K562 (cell line): Measurements from ENCODE around the gene PHYHD1. TPM values are rescaled to one million over a fixed set of nuclear protein-coding genes. Genes with fewer than 3 reads are reported as not detected.

ENCODE experiments used
- ATAC-seq: fragments of 200-7000 bp; cut with Tn5 transposase; 3 replicates; pipeline ENCODE4 v1.9.1; 2020; ENCODE audit warnings: moderate library complexity
- BruUV-seq: library from RNA; stranded (reverse); fragments of 400-500 nt; replicated peaks from 2 replicates; lab custom pipeline; 2021; lab: Mats Ljungman, UMichigan
- CTCF ChIA-PET: fragments of 300-600 bp; formaldehyde crosslinking; extraction: SDS; loops from one replicate; lab custom pipeline; 2021; ENCODE audit warnings: low intra/inter-chr PET ratio; lab: Yijun Ruan, JAX
- POLR2A ChIA-PET: fragments of 300-600, 350-650 bp; sonication (Branson Sonifier 250); formaldehyde crosslinking; extraction: SDS; loops from one replicate; lab custom pipeline; 2021; ENCODE audit warnings: antibody characterized with exemption, inconsistent platforms; lab: Yijun Ruan, JAX
- DNase-seq, 4 experiments: peaks; one replicate each; pipeline versions ENCODE4 v3.0.0 to v3.0.0-alpha.2; 2011 to 2018; ENCODE audit warnings: low spot score in 3 of 4, mixed read lengths in 3 of 4; ENCODE audit errors: extremely low read depth in 1 of 4
- FAIRE-seq: peaks from 2 replicates; lab custom pipeline; 2011; peaks lifted over from hg19 to GRCh38; lab: Jason Lieb, UNC
- H2AFZ ChIP-seq: 2 replicates; pipeline ENCODE4 v1.6.0; 2011; ENCODE audit warnings: low read depth, low read length, control low read depth, inconsistent platforms
- H3K27ac ChIP-seq: fragments of 200-600 bp; 3 replicates; pipeline ENCODE4 v1.8.0; 2011; ENCODE audit warnings: low read depth, mild to moderate bottlenecking, control low read depth, inconsistent platforms, low read length, moderate library complexity, mixed read lengths; ENCODE audit errors: extremely low read depth
- H3K27me3 ChIP-seq, 2 experiments: fragments of 300-600 bp in 1 of 2; 2 replicates in 1 of 2; 3 replicates in 1 of 2; pipeline versions ENCODE4 v1.6.0 to v1.8.0; 2011; ENCODE audit warnings: inconsistent platforms in 2 of 2, low read length in 2 of 2, mild to moderate bottlenecking in 1 of 2, mixed read lengths in 1 of 2, moderate library complexity in 1 of 2; ENCODE audit not compliant: control insufficient read depth in 2 of 2, insufficient read depth in 2 of 2
- H3K36me3 ChIP-seq: fragments of 300-600 bp; 3 replicates; pipeline ENCODE4 v1.8.0; 2011; ENCODE audit warnings: mild to moderate bottlenecking, low read length, inconsistent platforms; ENCODE audit not compliant: control insufficient read depth, insufficient read depth
- H3K4me1 ChIP-seq, 2 experiments: fragments of 200-600 bp in 1 of 2; replicated peaks in 1 of 2; 2 replicates in 1 of 2; 3 replicates in 1 of 2; pipeline versions ENCODE4 v1.5.1 to v1.8.0; 2011; ENCODE audit warnings: inconsistent platforms in 2 of 2, low read length in 2 of 2, mild to moderate bottlenecking in 1 of 2, mixed read lengths in 1 of 2, moderate library complexity in 1 of 2; ENCODE audit not compliant: control insufficient read depth in 2 of 2, insufficient read depth in 2 of 2
- H3K4me2 ChIP-seq: 2 replicates; pipeline ENCODE4 v1.6.1; 2011; ENCODE audit warnings: low read length, control low read depth, inconsistent platforms, mixed read lengths; ENCODE audit not compliant: insufficient read depth
- H3K4me3 ChIP-seq: fragments of 200-600 bp; sonication (generic), shearing (Covaris generic); 2 replicates; pipeline ENCODE4 v1.5.1; 2016; ENCODE audit warnings: control low read depth, inconsistent platforms
- H3K79me2 ChIP-seq: fragments of 200-600 bp; 3 replicates; pipeline ENCODE4 v1.8.0; 2011; ENCODE audit warnings: low read length, inconsistent platforms; ENCODE audit not compliant: control insufficient read depth, insufficient read depth
- H3K9ac ChIP-seq, 2 experiments: 2 replicates each; pipeline versions ENCODE4 v1.6.0 to v1.6.1; 2011; ENCODE audit warnings: low read depth in 2 of 2, low read length in 2 of 2, control low read depth in 1 of 2, inconsistent platforms in 1 of 2, mild to moderate bottlenecking in 1 of 2, mixed read lengths in 1 of 2; ENCODE audit not compliant: insufficient read depth in 1 of 2
- H3K9me1 ChIP-seq: one replicate; pipeline ENCODE4 v1.6.0; 2011; ENCODE audit warnings: inconsistent platforms, mild to moderate bottlenecking, low read length, moderate library complexity; ENCODE audit not compliant: control insufficient read depth, insufficient read depth
- H3K9me3 ChIP-seq: replicated peaks from 2 replicates; pipeline ENCODE4 v1.5.1; 2011; ENCODE audit warnings: low read depth, low read length, inconsistent platforms; ENCODE audit not compliant: control insufficient read depth, insufficient read depth
- H4K20me1 ChIP-seq: replicated peaks from 2 replicates; pipeline ENCODE4 v1.6.1; 2011; ENCODE audit warnings: low read length, inconsistent platforms, mixed read lengths; ENCODE audit not compliant: control insufficient read depth, insufficient read depth
- CAMTA2 ChIP-seq: fragments of 250-450 bp; sonication (Bioruptor Pico); conservative IDR thresholded peaks from 2 replicates; pipeline ENCODE4 v1.5.1; 2022
- CREB1 ChIP-seq, 2 experiments: sonication (generic) in 1 of 2; formaldehyde crosslinking in 1 of 2; IDR thresholded peaks; 2 replicates each; pipeline versions ENCODE4 v1.6.1 to v1.8.0; 2012 to 2022; ENCODE audit warnings: inconsistent platforms in 1 of 2, mild to moderate bottlenecking in 1 of 2, missing genetic modification reagents in 1 of 2, moderate library complexity in 1 of 2
- FOXO4 ChIP-seq: fragments of 450-650 bp; formaldehyde crosslinking; IDR thresholded peaks from 2 replicates; pipeline ENCODE4 v1.4.0; 2020; ENCODE audit warnings: mild to moderate bottlenecking, moderate library complexity
- GATA2 ChIP-seq: sonication (generic); formaldehyde crosslinking; IDR thresholded peaks from 2 replicates; pipeline ENCODE4 v1.4.0; 2020; ENCODE audit warnings: mild to moderate bottlenecking, missing genetic modification reagents
- ILF3 ChIP-seq: fragments of 450-650 bp; IDR thresholded peaks from 2 replicates; pipeline ENCODE4 v1.6.1; 2018; ENCODE audit warnings: antibody characterized with exemption, mild to moderate bottlenecking, moderate library complexity, borderline replicate concordance
- MEF2A ChIP-seq: IDR thresholded peaks from 2 replicates; pipeline ENCODE4 v1.6.1; 2011; ENCODE audit warnings: low read depth, mild to moderate bottlenecking, low read length, moderate library complexity; ENCODE audit not compliant: control insufficient read depth
- NKRF ChIP-seq: fragments of 450-650 bp; IDR thresholded peaks from 2 replicates; pipeline ENCODE4 v1.6.1; 2016; ENCODE audit warnings: borderline replicate concordance
- SMAD2 ChIP-seq: fragments of 150-350 bp; IDR thresholded peaks from 2 replicates; pipeline ENCODE4 v1.6.1; 2014; ENCODE audit warnings: low read depth, mild to moderate bottlenecking, low read length
- ZNF24 ChIP-seq: fragments of 450-650 bp; IDR thresholded peaks from 2 replicates; pipeline ENCODE4 v1.6.1; 2016
- WGBS: fragments of 100-300 bp; shearing (Covaris generic); methylation state at CpG from one replicate; pipeline ENCODE4 v1.1.6; 2016; ENCODE audit warnings: low coverage, mixed read lengths; ENCODE audit not compliant: insufficient coverage; ENCODE audit errors: missing lambda C conversion rate; 5-methylcytosine and 5-hydroxymethylcytosine counted together
- in situ Hi-C: fragments of 300-500 bp; cut with MboI; formaldehyde crosslinking; loops from 4 replicates; pipeline ENCODE4 v1.15.0; 2018; ENCODE audit warnings: inconsistent platforms, mixed read lengths
- intact Hi-C: fragments of 100-400 bp; cut with micrococcal nuclease; formaldehyde crosslinking; loops from 2 replicates; pipeline ENCODE4 v1.14.2; 2022
- polyA plus RNA-seq, 8 experiments: library from polyadenylated mRNA; depleted of rRNA in 4 of 8; stranded (reverse) in 5 of 8; unstranded in 3 of 8; fragments of >200 nt; fragmentation: Nextera tagmentation in 2 of 8; fragmentation: Illumina TruSeq in 1 of 8; extraction: Ambion mirVana in 2 of 8; extraction: Trizol in 1 of 8; gene quantifications; 2 replicates each; pipeline versions ENCODE4 v1.2.1 to v1.2.3, GENCODE V29; 2011 to 2014; ENCODE audit warnings: inconsistent platforms in 1 of 8, missing spikeins in 1 of 8
- total RNA-seq, 7 experiments: library from RNA; depleted of rRNA in 6 of 7; stranded (reverse); fragments of >200 nt in 6 of 7; fragmentation: Illumina TruSeq in 2 of 7; extraction: Trizol in 2 of 7; gene quantifications; 2 replicates each; pipeline versions ENCODE4 v1.2.1 to v1.2.3, GENCODE V29; 2011 to 2021; ENCODE audit warnings: low replicate concordance in 1 of 7
- TF ChIP-seq, protein P1 (sequence below), 2 experiments: fragments of 450-650 bp in 1 of 2; sonication (generic) in 1 of 2; formaldehyde crosslinking in 1 of 2; IDR thresholded peaks in 1 of 2; conservative IDR thresholded peaks in 1 of 2; 2 replicates each; pipeline versions ENCODE4 v1.6.1 to v1.8.1; 2016 to 2023; ENCODE audit warnings: mild to moderate bottlenecking in 2 of 2, moderate library complexity in 2 of 2, inconsistent platforms in 1 of 2, missing genetic modification reagents in 1 of 2

The PHYHD1 gene
- total and polyA plus RNA-seq, 9 of the 15 experiments (the other 6 are each of a cell fraction or from before 2014, with no cell fraction given), result 0.36 to 1.3 (median 0.80) TPM

DNA sequence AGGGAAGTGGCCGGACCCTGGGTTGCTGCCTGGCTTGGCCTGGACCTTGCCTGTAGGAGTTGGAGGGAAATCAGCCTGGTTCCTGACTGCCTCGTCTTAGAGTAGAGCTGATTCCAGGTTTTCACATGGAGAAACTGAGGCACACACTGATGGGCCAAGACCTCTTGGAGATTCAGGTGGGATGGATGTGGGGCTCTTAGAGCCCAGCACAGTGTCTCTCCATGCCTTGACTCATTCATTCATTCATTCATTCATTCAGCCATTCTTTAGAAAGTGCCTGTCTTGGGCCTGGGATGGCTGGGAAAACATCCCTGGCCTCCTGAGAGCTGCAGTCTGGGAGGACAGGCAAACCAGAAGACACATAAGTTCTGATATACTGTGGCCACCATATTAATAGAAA is 36.6 kb upstream of the PHYHD1 start:
- Histone ChIP-seq H3K4me2 (no peak overlapping the region), H2AFZ (no peak overlapping the region), H3K27me3 (no peaks in the 10 kb centered on the region), H4K20me1 (peaks cover 3% of the 10 kb centered on the region; the same call in 1 of the 2 replicates), H3K9me1 (peaks cover 7% of the 10 kb centered on the region), H3K79me2 (peaks cover 61% of the 10 kb centered on the region), H3K36me3 (peaks cover 43% of the 10 kb centered on the region; the same call in 2 of the 3 replicates), H3K9me3 (no peaks in the 10 kb centered on the region), H3K4me1 (peaks cover 28 to 38% of the 10 kb centered on the region in 2 experiments), H3K4me3 (no peak overlapping the region), H3K9ac (no peak overlapping the region), H3K27ac (no peak overlapping the region)
- no peak for ATAC-seq
- WGBS, result 89% methylated on average over 2 of the region's 2 CpGs
- CTCF ChIA-PET, result interaction anchor here (0.8 kb wide), 1 partner anchor 182 kb away, joined by 5 read pairs; the partner anchor contains the start of gene PKN3
- no peak for DNase-seq
- FAIRE-seq, result no peak
- POLR2A ChIA-PET, result interaction anchor here (1.2 kb wide), 1 partner anchor 9 kb away, joined by 3 read pairs; no protein-coding TSS in a partner anchor
- intact Hi-C loops (no loop called here), in situ Hi-C loops (no loop called here)
- no peak for TF ChIP-seq NKRF
- TF ChIP-seq ZNF24, result peak; percentile 92
- BruUV-seq, result no TSS peak

- Histone ChIP-seq H3K36me3 (peaks cover 48% of the 10 kb centered on the region; the same call in 2 of the 3 replicates), H3K79me2 (peaks cover 51% of the 10 kb centered on the region), H3K4me2 (no peak overlapping the region), H4K20me1 (peaks cover 3% of the 10 kb centered on the region; the same call in 1 of the 2 replicates), H2AFZ (no peak overlapping the region), H3K9ac (peak overlapping the region in 1 of 2 experiments; percentile 29; a peak in 1 of 4 replicates), H3K4me1 (peaks cover 21 to 32% of the 10 kb centered on the region in 2 experiments), H3K27me3 (no peaks in the 10 kb centered on the region), H3K9me3 (no peaks in the 10 kb centered on the region), H3K4me3 (no peak overlapping the region), H3K27ac (no peak overlapping the region), H3K9me1 (peaks cover 7% of the 10 kb centered on the region)
- POLR2A ChIA-PET, result interaction anchor here (0.7 kb wide), 1 partner anchor 543 kb away, joined by 4 read pairs; no protein-coding TSS in a partner anchor
- no peak for FAIRE-seq
- no peak for DNase-seq
- 82% methylated on average over 8 of the region's 8 CpGs for WGBS
- no peak for ATAC-seq
- no TSS peak for BruUV-seq
- intact Hi-C loops, result no loop called here
- CTCF ChIA-PET, result no interaction called here
- in situ Hi-C loops, result no loop called here
- TF ChIP-seq CAMTA2, result no peak
- TF ChIP-seq ILF3, result no peak
- TF ChIP-seq, protein P1, sequence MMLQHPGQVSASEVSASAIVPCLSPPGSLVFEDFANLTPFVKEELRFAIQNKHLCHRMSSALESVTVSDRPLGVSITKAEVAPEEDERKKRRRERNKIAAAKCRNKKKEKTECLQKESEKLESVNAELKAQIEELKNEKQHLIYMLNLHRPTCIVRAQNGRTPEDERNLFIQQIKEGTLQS (IDR thresholded peaks at IDR 0.05), result no peak
- TF ChIP-seq, protein P1 (CRISPR knock-in tag; conservative IDR thresholded peaks at IDR 0.05), result no peak
- no peak for TF ChIP-seq GATA2 (CRISPR knock-in tag)
- TF ChIP-seq CREB1 (IDR thresholded peaks at IDR 0.05), result no peak
- no peak for TF ChIP-seq CREB1 (CRISPR knock-in tag; IDR thresholded peaks at IDR 0.05)
- no peak for TF ChIP-seq MEF2A
- no peak for TF ChIP-seq SMAD2
- no peak for TF ChIP-seq FOXO4 (CRISPR knock-in tag)
Observed at GRCh38 chr9:128885376-128885775, 35.4 kb upstream of the PHYHD1 start.
